Activated naive CD4-positive, alpha-beta T cell treated with anti-CD3 and anti-CD28 coated beads, Interleukin-2, amount 50 U/mL, for 72 hours (primary cell): ENCODE measurements around the gene RSRC1. TPM values are rescaled to one million over a fixed set of nuclear protein-coding genes. Genes with fewer than 3 reads are reported as not detected.
A peak's percentile ranks its signal among the peaks of the same experiment; 100 is the strongest.
"Not testable (repeated sequence)": the region's sequence is repeated elsewhere in the genome, so short reads cannot be mapped to it uniquely, and the experiment has no call there.

Source experiments
- ATAC-seq, 2 donors: fragments of 150-1000 bp; cut with Tn5 transposase; 2 replicates each; pipeline ENCODE4 v1.10.0; 2021; ENCODE audit warnings: mild to moderate bottlenecking in 2 of 2, moderate library complexity in 2 of 2
- DNase-seq, 2 donors: peaks; one replicate each; pipeline ENCODE4 v3.0.0; 2021 to 2022; ENCODE audit warnings: low spot score in 2 of 2
- H3K27ac Mint-ChIP-seq, 2 donors: one replicate each; pipeline ENCODE4 v1.8.0; 2022; ENCODE audit warnings: mild to moderate bottlenecking in 2 of 2, mixed read lengths in 2 of 2
- H3K36me3 Mint-ChIP-seq, 2 donors: one replicate each; pipeline ENCODE4 v1.8.0; 2022; ENCODE audit warnings: mixed read lengths in 2 of 2
- H3K9me3 Mint-ChIP-seq, 2 donors: one replicate each; pipeline ENCODE4 v1.8.0; 2022; ENCODE audit warnings: mixed read lengths in 2 of 2
- total RNA-seq, 2 donors: library from RNA; stranded (reverse); gene quantifications; one replicate each; pipeline ENCODE4 v1.2.3, GENCODE V29; 2022

The RSRC1 gene
- total RNA-seq, 2 donors from 2014 or later, result 25.1 to 47.3 TPM

GRCh38 chr3:158107605-158108444, 2.1 kb upstream of the RSRC1 start:
- Mint-ChIP-seq H3K36me3 (peaks cover 18 to 32% of the 10 kb centered on the region in 2 donors), H3K27ac (no peak overlapping the region), H3K9me3 (peaks cover 3% of the 10 kb centered on the region in 2 donors)
- DNase-seq, result no peak
- no peak for ATAC-seq

GRCh38 chr3:158108445-158108985, 1.4 kb upstream of the RSRC1 start:
- peaks cover 0 to 7% of the 10 kb centered on the region in 2 donors for H3K9me3 Mint-ChIP-seq
- peaks cover 25 to 29% of the 10 kb centered on the region in 2 donors for H3K36me3 Mint-ChIP-seq
- DNase-seq (no peak), ATAC-seq (no peak)
- H3K27ac Mint-ChIP-seq, result no peak overlapping the region

GRCh38 chr3:158109295-158109803, 540 bp upstream of the RSRC1 start:
- Mint-ChIP-seq H3K9me3 (peaks cover 0 to 15% of the 10 kb centered on the region in 2 donors), H3K36me3 (peaks cover 26 to 28% of the 10 kb centered on the region in 2 donors), H3K27ac (peak overlapping the region; percentile 85 to 90)
- no peak for DNase-seq
- ATAC-seq, result peak; percentile 3 to 6

GRCh38 chr3:158110658-158111018, 749 bp downstream of the RSRC1 start:
- Mint-ChIP-seq H3K36me3 (peaks cover 28 to 32% of the 10 kb centered on the region in 2 donors), H3K27ac (peak overlapping the region; percentile 85 to 93), H3K9me3 (peaks cover 0 to 17% of the 10 kb centered on the region in 2 donors)
- ATAC-seq (no peak), DNase-seq (no peak)

- Mint-ChIP-seq H3K36me3 (peaks cover 27 to 32% of the 10 kb centered on the region in 2 donors), H3K27ac (no peak overlapping the region), H3K9me3 (peaks cover 0 to 17% of the 10 kb centered on the region in 2 donors)
- no peak for DNase-seq
- ATAC-seq, result no peak
These were observed 2.0 kb downstream of the RSRC1 start for GRCh38 chr3:158111861-158112260.

- DNase-seq, H3K27ac Mint-ChIP-seq, ATAC-seq: not testable (repeated sequence)
- Mint-ChIP-seq H3K9me3 (peaks cover 0 to 17% of the 10 kb centered on the region in 2 donors), H3K36me3 (peaks cover 21 to 32% of the 10 kb centered on the region in 2 donors)
These were observed 3.7 kb downstream of the RSRC1 start for GRCh38 chr3:158113595-158113994.

- Mint-ChIP-seq H3K9me3 (peaks cover 0 to 2% of the 10 kb centered on the region in 2 donors), H3K27ac (no peak overlapping the region), H3K36me3 (peaks cover 26 to 28% of the 10 kb centered on the region in 2 donors)
- no peak for DNase-seq
- no peak for ATAC-seq
These were observed 10.4 kb downstream of the RSRC1 start for GRCh38 chr3:158120330-158120729.

GRCh38 chr3:158121295-158121694, 11.4 kb downstream of the RSRC1 start:
- peaks cover 36 to 38% of the 10 kb centered on the region in 2 donors for H3K36me3 Mint-ChIP-seq
- H3K9me3 Mint-ChIP-seq, result peaks cover 0 to 10% of the 10 kb centered on the region in 2 donors
- DNase-seq, result no peak

GRCh38 chr3:158122721-158123120, 12.8 kb downstream of the RSRC1 start:
- H3K36me3 Mint-ChIP-seq, result peaks cover 50 to 52% of the 10 kb centered on the region in 2 donors
- peaks cover 11 to 17% of the 10 kb centered on the region in 2 donors for H3K9me3 Mint-ChIP-seq

More at GRCh38 chr3:158121295-158121694, 11.4 kb downstream of the RSRC1 start:
- peak in 1 of 2 donors; percentile 54 for ATAC-seq
- no peak overlapping the region for H3K27ac Mint-ChIP-seq

GRCh38 chr3:158127250-158128219, 17.6 kb downstream of the RSRC1 start:
- DNase-seq (no peak), ATAC-seq (no peak)
- H3K36me3 Mint-ChIP-seq, result peaks cover 68 to 81% of the 10 kb centered on the region in 2 donors
- peaks cover 19 to 21% of the 10 kb centered on the region in 2 donors for H3K9me3 Mint-ChIP-seq
- H3K27ac Mint-ChIP-seq, result no peak overlapping the region

More at GRCh38 chr3:158122721-158123120, 12.8 kb downstream of the RSRC1 start:
- ATAC-seq, DNase-seq, H3K27ac Mint-ChIP-seq: not testable (repeated sequence)

- DNase-seq (no peak), ATAC-seq (no peak)
- Mint-ChIP-seq H3K9me3 (peaks cover 19 to 21% of the 10 kb centered on the region in 2 donors), H3K36me3 (peaks cover 58 to 68% of the 10 kb centered on the region in 2 donors), H3K27ac (no peak overlapping the region)
These were observed 18.9 kb downstream of the RSRC1 start for GRCh38 chr3:158128755-158129154.

GRCh38 chr3:158134363-158134762, 24.5 kb downstream of the RSRC1 start:
- ATAC-seq, result no peak
- H3K36me3 Mint-ChIP-seq, result peaks cover 18 to 28% of the 10 kb centered on the region in 2 donors

GRCh38 chr3:158140396-158140795, 30.5 kb downstream of the RSRC1 start:
- no peak for DNase-seq
- ATAC-seq, result no peak
- Mint-ChIP-seq H3K27ac (no peak overlapping the region), H3K36me3 (peaks cover 12 to 32% of the 10 kb centered on the region in 2 donors), H3K9me3 (peaks cover 0 to 5% of the 10 kb centered on the region in 2 donors)

More at GRCh38 chr3:158134363-158134762, 24.5 kb downstream of the RSRC1 start:
- H3K9me3 Mint-ChIP-seq, result no peaks in the 10 kb centered on the region
- no peak for DNase-seq
- no peak overlapping the region for H3K27ac Mint-ChIP-seq

GRCh38 chr3:158148218-158148617, 38.3 kb downstream of the RSRC1 start:
- H3K36me3 Mint-ChIP-seq, result peaks cover 0 to 30% of the 10 kb centered on the region in 2 donors
- no peak overlapping the region for H3K27ac Mint-ChIP-seq
- ATAC-seq (no peak), DNase-seq (no peak)
- no peaks in the 10 kb centered on the region for H3K9me3 Mint-ChIP-seq

GRCh38 chr3:158152186-158152585, 42.3 kb downstream of the RSRC1 start:
- Mint-ChIP-seq H3K27ac (peak overlapping the region in 1 of 2 donors; percentile 7), H3K9me3 (peaks cover 5 to 7% of the 10 kb centered on the region in 2 donors), H3K36me3 (peaks cover 7 to 22% of the 10 kb centered on the region in 2 donors)
- DNase-seq (no peak), ATAC-seq (peak; percentile 76 to 84)

GRCh38 chr3:158158969-158159368, 49.1 kb downstream of the RSRC1 start:
- DNase-seq (no peak), ATAC-seq (no peak)
- Mint-ChIP-seq H3K36me3 (peaks cover 15 to 19% of the 10 kb centered on the region in 2 donors), H3K27ac (no peak overlapping the region), H3K9me3 (peaks cover 5 to 7% of the 10 kb centered on the region in 2 donors)
